ENCODE results near the gene RALGPS1.

The RALGPS1 gene

GRCh38 chr9:127021664-127022363, 107.2 kb downstream of the RALGPS1 start:
- TF ChIP-seq, protein P1, sequence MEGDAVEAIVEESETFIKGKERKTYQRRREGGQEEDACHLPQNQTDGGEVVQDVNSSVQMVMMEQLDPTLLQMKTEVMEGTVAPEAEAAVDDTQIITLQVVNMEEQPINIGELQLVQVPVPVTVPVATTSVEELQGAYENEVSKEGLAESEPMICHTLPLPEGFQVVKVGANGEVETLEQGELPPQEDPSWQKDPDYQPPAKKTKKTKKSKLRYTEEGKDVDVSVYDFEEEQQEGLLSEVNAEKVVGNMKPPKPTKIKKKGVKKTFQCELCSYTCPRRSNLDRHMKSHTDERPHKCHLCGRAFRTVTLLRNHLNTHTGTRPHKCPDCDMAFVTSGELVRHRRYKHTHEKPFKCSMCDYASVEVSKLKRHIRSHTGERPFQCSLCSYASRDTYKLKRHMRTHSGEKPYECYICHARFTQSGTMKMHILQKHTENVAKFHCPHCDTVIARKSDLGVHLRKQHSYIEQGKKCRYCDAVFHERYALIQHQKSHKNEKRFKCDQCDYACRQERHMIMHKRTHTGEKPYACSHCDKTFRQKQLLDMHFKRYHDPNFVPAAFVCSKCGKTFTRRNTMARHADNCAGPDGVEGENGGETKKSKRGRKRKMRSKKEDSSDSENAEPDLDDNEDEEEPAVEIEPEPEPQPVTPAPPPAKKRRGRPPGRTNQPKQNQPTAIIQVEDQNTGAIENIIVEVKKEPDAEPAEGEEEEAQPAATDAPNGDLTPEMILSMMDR (IDR thresholded peaks at IDR 0.05; ENCODE audit: low read depth, low read length): no peak

GRCh38 chr9:127022913-127023660, 108.5 kb downstream of the RALGPS1 start:
- TF ChIP-seq, protein P1 (IDR thresholded peaks at IDR 0.05; ENCODE audit: low read depth, low read length): no peak
- H3K4me3 ChIP-seq (ENCODE audit: low read depth, low read length): no peak overlapping the region

More at GRCh38 chr9:127021664-127022363, 107.2 kb downstream of the RALGPS1 start:
- H3K4me3 ChIP-seq (ENCODE audit: low read depth, low read length): no peak overlapping the region

- no peak overlapping the region for H3K4me3 ChIP-seq (ENCODE audit: low read depth, low read length)
- TF ChIP-seq, protein P1 (IDR thresholded peaks at IDR 0.05; ENCODE audit: low read depth, low read length): no peak
These were observed 110.5 kb downstream of the RALGPS1 start for GRCh38 chr9:127025042-127025441.

GRCh38 chr9:127027694-127028093, 113.1 kb downstream of the RALGPS1 start:
- TF ChIP-seq, protein P1 (IDR thresholded peaks at IDR 0.05; ENCODE audit: low read depth, low read length): no peak
- no peak overlapping the region for H3K4me3 ChIP-seq (ENCODE audit: low read depth, low read length)

- TF ChIP-seq, protein P1 (IDR thresholded peaks at IDR 0.05; ENCODE audit: low read depth, low read length): no peak
- no peak overlapping the region for H3K4me3 ChIP-seq (ENCODE audit: low read depth, low read length)
These were observed 115.0 kb downstream of the RALGPS1 start for GRCh38 chr9:127029548-127029947.

DNA sequence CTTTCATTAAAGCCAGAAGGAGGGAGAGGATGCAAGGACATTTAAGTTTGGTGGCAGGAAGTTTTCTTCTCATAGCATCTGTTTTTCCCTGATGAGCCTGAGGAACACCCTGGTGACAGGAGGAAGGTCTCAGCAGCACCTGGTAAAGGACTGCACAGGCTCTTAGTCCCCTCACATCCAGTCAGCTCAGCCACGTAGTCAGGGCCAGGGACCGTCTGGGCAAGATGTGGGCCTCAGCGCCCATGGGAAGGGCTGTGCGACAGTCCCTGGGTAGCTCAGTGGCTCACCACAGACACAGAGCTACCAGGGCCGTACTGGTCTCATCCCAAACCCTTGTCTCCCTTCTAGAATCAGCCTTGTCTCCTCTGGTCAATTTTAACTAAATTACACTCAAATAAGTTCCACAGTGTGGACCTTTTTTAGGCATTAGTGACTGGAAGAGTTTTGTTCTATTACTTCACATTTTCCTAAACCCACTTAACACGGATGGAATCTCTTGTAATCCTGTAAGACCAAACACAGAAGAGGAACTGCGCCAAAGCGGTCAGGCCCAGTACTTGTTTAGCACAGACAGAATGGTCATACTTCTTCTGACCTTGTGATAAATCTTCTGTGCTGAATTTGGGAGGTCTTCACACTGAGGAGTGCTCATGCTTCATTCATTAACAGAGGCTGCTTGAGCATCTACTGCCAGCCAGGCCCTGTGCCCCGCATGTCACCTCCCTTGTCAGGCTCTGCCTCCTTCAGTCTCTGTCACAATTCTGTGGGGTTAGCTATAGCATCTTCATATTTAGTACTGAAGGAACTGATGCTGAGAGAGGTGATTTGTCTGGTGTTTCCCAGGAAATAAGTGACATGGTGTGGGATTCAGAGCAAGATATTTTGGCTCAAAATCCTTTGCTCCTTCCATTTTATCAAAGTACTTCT, 116.5 kb downstream of the RALGPS1 start:
- TF ChIP-seq, protein P1 (IDR thresholded peaks at IDR 0.05; ENCODE audit: low read depth, low read length): no peak
- no peak overlapping the region for H3K4me3 ChIP-seq (ENCODE audit: low read depth, low read length)

All from WI38 (cell line).